Fibroblast of gingiva (primary cell): ENCODE results near the gene SPATA6.
A peak's percentile ranks its signal among the peaks of the same experiment; 100 is the strongest.
"Not testable (repeated sequence)": the region's sequence is repeated elsewhere in the genome, so short reads cannot be mapped to it uniquely, and the experiment has no call there.

Experiments used
- DNase-seq: peaks from one replicate; pipeline ENCODE4 v3.0.0-alpha.2; 2011; ENCODE audit warnings: low read depth

Gene SPATA6

GRCh38 chr1:48344373-48344772 is 127.6 kb downstream of the SPATA6 start:
- no peak for DNase-seq

- DNase-seq = no peak
These were observed 130.8 kb downstream of the SPATA6 start for GRCh38 chr1:48341221-48341620.

- no peak for DNase-seq
These were observed 133.7 kb downstream of the SPATA6 start for GRCh38 chr1:48338257-48338656.

GRCh38 chr1:48333316-48333715 is 138.7 kb downstream of the SPATA6 start:
- DNase-seq = no peak

- DNase-seq = no peak
These were observed 139.9 kb downstream of the SPATA6 start for GRCh38 chr1:48332115-48332514.

- no peak for DNase-seq
These were observed 142.1 kb downstream of the SPATA6 start for GRCh38 chr1:48329905-48330304.

- no peak for DNase-seq
These were observed 142.5 kb downstream of the SPATA6 start for GRCh38 chr1:48329486-48329885.

- not testable (repeated sequence) for DNase-seq
These were observed 160.2 kb downstream of the SPATA6 start for GRCh38 chr1:48311829-48312228.

- no peak for DNase-seq
These were observed 162.4 kb downstream of the SPATA6 start for GRCh38 chr1:48309564-48310082.

- DNase-seq = no peak
These were observed 169.4 kb downstream of the SPATA6 start for GRCh38 chr1:48302652-48303051.

GRCh38 chr1:48294656-48295055 is 177.3 kb downstream of the SPATA6 start:
- no peak for DNase-seq

- DNase-seq = not testable (repeated sequence)
These were observed 177.9 kb downstream of the SPATA6 start for GRCh38 chr1:48294094-48294493.

GRCh38 chr1:48292706-48293105 is 179.3 kb downstream of the SPATA6 start:
- DNase-seq = no peak

GRCh38 chr1:48291421-48291820 is 180.6 kb downstream of the SPATA6 start:
- DNase-seq = no peak

GRCh38 chr1:48285525-48285924 is 186.5 kb downstream of the SPATA6 start:
- no peak for DNase-seq

GRCh38 chr1:48284696-48285420 is 187.1 kb downstream of the SPATA6 start:
- not testable (repeated sequence) for DNase-seq

GRCh38 chr1:48282329-48282728 is 189.7 kb downstream of the SPATA6 start:
- not testable (repeated sequence) for DNase-seq

- DNase-seq = not testable (repeated sequence)
These were observed 194.6 kb downstream of the SPATA6 start for GRCh38 chr1:48277437-48277836.

- peak; percentile 36 for DNase-seq
These were observed 205.4 kb downstream of the SPATA6 start for GRCh38 chr1:48266576-48266975.

GRCh38 chr1:48263041-48263440 is 209.0 kb downstream of the SPATA6 start:
- DNase-seq = peak; percentile 43

- DNase-seq = peak; percentile 42
These were observed 210.1 kb downstream of the SPATA6 start for GRCh38 chr1:48261881-48262400.

GRCh38 chr1:48258106-48258505 is 213.9 kb downstream of the SPATA6 start:
- no peak for DNase-seq

- no peak for DNase-seq
These were observed 217.8 kb downstream of the SPATA6 start for GRCh38 chr1:48254254-48254653.

GRCh38 chr1:48251821-48252220 is 220.2 kb downstream of the SPATA6 start:
- no peak for DNase-seq
